PFSK-1 (cell line): ENCODE measurements around the gene IQGAP1.

ENCODE experiments used
- FOXP2 ChIP-seq: optimal IDR thresholded peaks from 2 replicates; pipeline ENCODE3; 2011; ENCODE audit warnings: borderline replicate concordance, control low read depth, inconsistent platforms; ENCODE audit not compliant: insufficient read depth; ENCODE audit errors: extremely low read length, extremely low read depth
- POLR2AphosphoS5 ChIP-seq: IDR thresholded peaks from 2 replicates; pipeline ENCODE4 v1.6.1; 2012; ENCODE audit warnings: low read depth, mild to moderate bottlenecking, control low read depth, low read length, moderate library complexity
- SIN3A ChIP-seq: IDR thresholded peaks from 2 replicates; pipeline ENCODE4 v1.6.1; 2012; ENCODE audit warnings: mild to moderate bottlenecking, low read length, moderate library complexity, borderline replicate concordance; ENCODE audit not compliant: insufficient read depth
- TAF1 ChIP-seq: IDR thresholded peaks from 2 replicates; pipeline ENCODE4 v1.6.1; 2012; ENCODE audit warnings: low read length, control low read depth, borderline replicate concordance; ENCODE audit not compliant: insufficient read depth
- TF ChIP-seq, protein P1 (sequence below), 2 experiments: IDR thresholded peaks; 2 replicates each; pipeline versions ENCODE4 v1.6.1 to v1.8.0; 2011 to 2012; ENCODE audit warnings: low read depth in 2 of 2, low read length in 2 of 2, control low read depth in 1 of 2, inconsistent platforms in 1 of 2, mild to moderate bottlenecking in 1 of 2, moderate library complexity in 1 of 2; ENCODE audit not compliant: insufficient read depth in 1 of 2

IQGAP1 gene

DNA sequence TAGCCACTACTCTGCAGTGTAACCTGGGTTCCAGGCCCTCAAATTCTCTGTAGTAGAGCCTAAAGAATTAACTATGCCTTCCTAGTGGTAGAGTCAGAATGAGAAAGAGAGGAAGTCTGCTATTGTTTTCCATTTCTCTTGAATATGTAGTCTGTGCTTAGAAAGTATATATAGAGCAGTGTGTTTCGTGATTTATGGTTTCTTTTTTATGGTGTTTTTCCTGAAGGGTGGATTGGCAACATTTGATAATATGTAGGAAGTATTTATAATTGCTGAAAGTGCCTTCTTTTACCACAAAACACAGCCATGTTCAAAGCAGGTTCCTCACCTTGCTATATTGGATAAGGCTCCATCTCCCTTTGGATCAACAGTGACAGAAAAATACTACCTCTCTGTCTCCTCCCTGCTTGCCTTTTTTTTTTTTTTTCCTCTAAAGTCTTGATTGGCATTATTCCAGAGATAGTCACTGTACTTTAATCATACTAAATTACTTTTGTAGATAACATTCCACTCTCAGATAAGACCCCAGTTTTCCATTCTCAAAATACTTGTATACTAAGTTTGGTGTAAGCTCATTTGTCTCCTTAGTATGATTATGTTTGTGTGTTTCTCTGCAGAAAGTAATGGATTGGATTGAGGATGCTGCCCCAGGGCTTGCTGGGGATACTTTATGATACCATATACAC is 47.8 kb downstream of the IQGAP1 start:
- no peak for TF ChIP-seq SIN3A
- no peak for TF ChIP-seq FOXP2
- TF ChIP-seq TAF1 = no peak
- no peak for TF ChIP-seq POLR2AphosphoS5
- TF ChIP-seq, protein P1, sequence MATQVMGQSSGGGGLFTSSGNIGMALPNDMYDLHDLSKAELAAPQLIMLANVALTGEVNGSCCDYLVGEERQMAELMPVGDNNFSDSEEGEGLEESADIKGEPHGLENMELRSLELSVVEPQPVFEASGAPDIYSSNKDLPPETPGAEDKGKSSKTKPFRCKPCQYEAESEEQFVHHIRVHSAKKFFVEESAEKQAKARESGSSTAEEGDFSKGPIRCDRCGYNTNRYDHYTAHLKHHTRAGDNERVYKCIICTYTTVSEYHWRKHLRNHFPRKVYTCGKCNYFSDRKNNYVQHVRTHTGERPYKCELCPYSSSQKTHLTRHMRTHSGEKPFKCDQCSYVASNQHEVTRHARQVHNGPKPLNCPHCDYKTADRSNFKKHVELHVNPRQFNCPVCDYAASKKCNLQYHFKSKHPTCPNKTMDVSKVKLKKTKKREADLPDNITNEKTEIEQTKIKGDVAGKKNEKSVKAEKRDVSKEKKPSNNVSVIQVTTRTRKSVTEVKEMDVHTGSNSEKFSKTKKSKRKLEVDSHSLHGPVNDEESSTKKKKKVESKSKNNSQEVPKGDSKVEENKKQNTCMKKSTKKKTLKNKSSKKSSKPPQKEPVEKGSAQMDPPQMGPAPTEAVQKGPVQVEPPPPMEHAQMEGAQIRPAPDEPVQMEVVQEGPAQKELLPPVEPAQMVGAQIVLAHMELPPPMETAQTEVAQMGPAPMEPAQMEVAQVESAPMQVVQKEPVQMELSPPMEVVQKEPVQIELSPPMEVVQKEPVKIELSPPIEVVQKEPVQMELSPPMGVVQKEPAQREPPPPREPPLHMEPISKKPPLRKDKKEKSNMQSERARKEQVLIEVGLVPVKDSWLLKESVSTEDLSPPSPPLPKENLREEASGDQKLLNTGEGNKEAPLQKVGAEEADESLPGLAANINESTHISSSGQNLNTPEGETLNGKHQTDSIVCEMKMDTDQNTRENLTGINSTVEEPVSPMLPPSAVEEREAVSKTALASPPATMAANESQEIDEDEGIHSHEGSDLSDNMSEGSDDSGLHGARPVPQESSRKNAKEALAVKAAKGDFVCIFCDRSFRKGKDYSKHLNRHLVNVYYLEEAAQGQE (IDR thresholded peaks at IDR 0.05; ENCODE audit: insufficient read depth in 1 of 2, low read depth in 2 of 2, low read length in 2 of 2) = no peak

DNA sequence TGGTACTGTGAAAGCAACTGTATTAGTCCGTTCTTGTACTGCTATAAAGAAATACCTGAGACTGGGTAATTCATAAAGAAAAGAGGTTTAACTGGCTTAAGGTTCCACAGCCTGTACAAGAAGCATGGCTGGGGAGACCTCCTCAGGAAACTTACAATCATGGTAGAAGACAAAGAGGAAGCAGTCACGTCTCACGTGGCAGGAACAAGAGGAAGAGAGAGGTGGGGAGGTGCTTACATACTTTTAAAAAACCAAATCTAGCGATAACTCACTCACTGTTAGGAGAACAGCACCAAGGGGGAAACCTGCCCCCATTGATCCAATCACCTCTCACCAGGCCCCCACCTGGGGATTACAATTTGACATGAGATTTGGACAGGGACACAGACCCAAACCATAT is 48.9 kb downstream of the IQGAP1 start:
- TF ChIP-seq, protein P1 (IDR thresholded peaks at IDR 0.05; ENCODE audit: insufficient read depth in 1 of 2, low read depth in 2 of 2, low read length in 2 of 2) = no peak
- TF ChIP-seq POLR2AphosphoS5 (no peak), FOXP2 (no peak), TAF1 (no peak), SIN3A (no peak)

DNA sequence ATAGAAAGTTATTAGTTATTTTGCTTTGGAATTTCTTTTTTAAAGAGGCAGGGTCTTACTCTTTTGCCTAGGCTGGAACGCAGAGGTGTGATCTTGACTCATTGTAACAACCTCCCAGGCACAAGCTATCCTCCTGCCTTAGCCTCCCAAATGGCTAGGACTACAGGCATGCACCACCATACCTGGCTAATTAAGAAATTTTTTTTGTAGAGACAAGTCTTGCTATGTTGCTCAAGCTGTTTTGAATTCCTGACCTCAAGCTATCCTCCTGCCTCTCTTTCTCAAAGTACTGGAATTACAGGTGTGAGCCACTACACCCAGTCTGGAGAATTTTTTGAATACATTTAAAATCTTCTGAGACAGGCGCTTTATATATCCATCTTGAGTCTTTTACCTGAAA is 49.5 kb downstream of the IQGAP1 start:
- no peak for TF ChIP-seq FOXP2
- TF ChIP-seq, protein P1 (IDR thresholded peaks at IDR 0.05; ENCODE audit: insufficient read depth in 1 of 2, low read depth in 2 of 2, low read length in 2 of 2) = no peak
- TF ChIP-seq POLR2AphosphoS5 = no peak
- no peak for TF ChIP-seq TAF1
- no peak for TF ChIP-seq SIN3A

DNA sequence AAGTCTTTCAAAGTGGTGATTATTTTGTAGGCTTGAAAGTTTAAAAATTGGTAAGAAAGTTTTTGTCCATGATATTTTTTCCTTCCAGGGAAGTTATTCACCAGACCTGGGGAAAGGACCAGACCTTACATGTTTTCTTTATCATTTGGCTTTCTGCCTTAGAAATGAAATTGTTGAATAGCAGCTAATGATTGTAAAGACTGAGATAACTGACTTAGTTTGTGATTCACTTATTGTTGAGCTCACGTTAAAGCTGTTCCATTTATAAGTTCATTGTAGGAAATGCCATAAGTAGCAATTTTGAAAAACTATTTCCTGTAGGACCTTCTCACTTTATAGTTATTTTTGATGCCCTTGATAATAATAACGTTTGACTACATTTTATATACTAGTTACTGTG is 51.9 kb downstream of the IQGAP1 start:
- TF ChIP-seq POLR2AphosphoS5 (no peak), TAF1 (no peak), SIN3A (no peak), FOXP2 (no peak)
- TF ChIP-seq, protein P1 (IDR thresholded peaks at IDR 0.05; ENCODE audit: insufficient read depth in 1 of 2, low read depth in 2 of 2, low read length in 2 of 2) = no peak

DNA sequence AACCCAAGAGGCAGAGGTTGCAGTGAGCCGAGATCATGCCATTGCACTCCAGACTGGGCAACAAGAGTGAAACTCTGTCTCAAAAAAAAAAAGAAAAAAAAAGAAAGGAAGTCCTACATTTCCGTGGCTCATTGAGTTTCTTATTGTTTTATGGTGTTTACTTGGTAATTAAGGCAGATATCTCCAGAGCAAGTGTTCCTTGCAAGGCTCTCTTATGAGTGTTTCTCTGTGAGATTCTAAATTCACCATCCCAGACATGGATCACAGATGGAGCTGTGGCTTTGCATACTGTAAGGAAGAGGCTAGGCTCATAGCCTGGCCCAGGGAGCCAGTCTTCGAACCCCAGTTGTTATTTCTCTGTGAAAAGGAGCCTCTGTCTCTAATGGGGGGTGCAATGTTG is 53.0 kb downstream of the IQGAP1 start:
- TF ChIP-seq FOXP2 = no peak
- TF ChIP-seq POLR2AphosphoS5 = no peak
- TF ChIP-seq, protein P1 (IDR thresholded peaks at IDR 0.05; ENCODE audit: insufficient read depth in 1 of 2, low read depth in 2 of 2, low read length in 2 of 2) = no peak
- TF ChIP-seq TAF1 = no peak
- TF ChIP-seq SIN3A = no peak
